AG08395 (cell line): Measurements from ENCODE around the gene ADIPOQ.
"Not testable (repeated sequence)": the region's sequence is repeated elsewhere in the genome, so short reads cannot be mapped to it uniquely, and the experiment has no call there.

Source experiments
- DNase-seq: peaks from one replicate; pipeline ENCODE4 v3.0.0; 2012; ENCODE audit warnings: mixed read lengths, low spot score

ADIPOQ gene

GRCh38 chr3:186826410-186826975 lies 16.0 kb upstream of the ADIPOQ start:
- no peak for DNase-seq

GRCh38 chr3:186826976-186827857 lies 15.3 kb upstream of the ADIPOQ start:
- peak; percentile 99 for DNase-seq

- DNase-seq: no peak
Measured at GRCh38 chr3:186828340-186828739, 14.2 kb upstream of the ADIPOQ start.

- no peak for DNase-seq
Measured at GRCh38 chr3:186831798-186832197, 10.7 kb upstream of the ADIPOQ start.

- no peak for DNase-seq
Measured at GRCh38 chr3:186832276-186832675, 10.2 kb upstream of the ADIPOQ start.

- peak; percentile 28 for DNase-seq
Measured at GRCh38 chr3:186839874-186840641, 2.5 kb upstream of the ADIPOQ start.

- no peak for DNase-seq
Measured at GRCh38 chr3:186841620-186842019, 890 bp upstream of the ADIPOQ start.

- DNase-seq: no peak
Measured at GRCh38 chr3:186843039-186843432, 526 bp downstream of the ADIPOQ start.

- DNase-seq: no peak
Measured at GRCh38 chr3:186844908-186845307, 2.4 kb downstream of the ADIPOQ start.

- no peak for DNase-seq
Measured at GRCh38 chr3:186845756-186846155, 3.2 kb downstream of the ADIPOQ start.

- DNase-seq: no peak
Measured at GRCh38 chr3:186847437-186847836, 4.9 kb downstream of the ADIPOQ start.

- DNase-seq: peak; percentile 13
Measured at GRCh38 chr3:186849374-186849975, 7.0 kb downstream of the ADIPOQ start.

- DNase-seq: not testable (repeated sequence)
Measured at GRCh38 chr3:186851835-186852234, 9.3 kb downstream of the ADIPOQ start.

- no peak for DNase-seq
Measured at GRCh38 chr3:186852994-186853393, 10.5 kb downstream of the ADIPOQ start.

- no peak for DNase-seq
Measured at GRCh38 chr3:186854146-186854545, 11.6 kb downstream of the ADIPOQ start.

GRCh38 chr3:186854954-186855353 lies 12.4 kb downstream of the ADIPOQ start:
- no peak for DNase-seq

GRCh38 chr3:186857743-186858142 lies 15.2 kb downstream of the ADIPOQ start:
- no peak for DNase-seq

- not testable (repeated sequence) for DNase-seq
Measured at GRCh38 chr3:186865215-186865853, 22.8 kb downstream of the ADIPOQ start.

GRCh38 chr3:186866095-186866494 lies 23.6 kb downstream of the ADIPOQ start:
- DNase-seq: not testable (repeated sequence)

GRCh38 chr3:186869253-186870100 lies 27.0 kb downstream of the ADIPOQ start:
- no peak for DNase-seq
